HEK293 (cell line): ENCODE results near the gene ETV6.

Experiments used
- CTCF ChIP-seq: fragments of 450-650 bp; formaldehyde crosslinking; IDR thresholded peaks from 2 replicates; pipeline ENCODE4 v1.5.1; 2016; ENCODE audit warnings: missing biosample characterization, missing genetic modification characterization
- IKZF3 ChIP-seq: fragments of 450-650 bp; IDR thresholded peaks from 2 replicates; pipeline ENCODE4 v1.5.0; 2018; ENCODE audit warnings: missing biosample characterization, mild to moderate bottlenecking, missing genetic modification characterization, moderate library complexity
- ZBTB1 ChIP-seq: fragments of 450-650 bp; formaldehyde crosslinking; IDR thresholded peaks from 2 replicates; pipeline ENCODE4 v1.5.1; 2016; ENCODE audit warnings: missing biosample characterization, missing genetic modification characterization
- ZNF585B ChIP-seq: fragments of 450-650 bp; formaldehyde crosslinking; IDR thresholded peaks from 2 replicates; pipeline ENCODE4 v1.5.1; 2016; ENCODE audit warnings: missing biosample characterization, missing genetic modification characterization

DNA sequence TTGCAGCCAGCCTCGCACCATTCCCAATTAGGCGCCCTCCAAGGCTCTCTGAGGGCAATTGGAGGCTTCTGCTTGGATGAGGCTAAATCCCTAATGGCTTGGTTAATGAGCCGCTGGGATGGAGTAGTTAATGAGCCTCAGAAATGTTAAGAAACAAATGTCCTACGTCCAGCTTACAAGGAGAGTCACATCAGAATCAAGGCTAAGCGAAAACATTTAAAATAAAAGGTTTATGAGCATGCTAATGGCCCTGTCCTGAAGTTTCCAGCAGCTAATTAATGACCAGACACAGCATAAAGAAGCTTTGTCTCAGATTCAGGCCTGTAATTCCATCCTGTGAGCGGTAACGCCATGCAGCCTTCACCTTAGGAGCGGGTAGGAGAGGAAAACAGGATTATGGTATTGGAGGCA, 220.6 kb downstream of the ETV6 start:
- TF ChIP-seq CTCF (no peak), IKZF3 (tag by site-specific recombination) (no peak), ZNF585B (tag by site-specific recombination) (no peak), ZBTB1 (no peak)
